COLO829 (cell line): ENCODE results near the gene NYNRIN.

Source experiments
- DNase-seq: peaks from one replicate; pipeline ENCODE4 v3.0.0; 2012; ENCODE audit warnings: low spot score

NYNRIN gene

GRCh38 chr14:24415421-24416253 is 16.8 kb downstream of the NYNRIN start:
- DNase-seq: no peak

- DNase-seq: no peak
Observed at GRCh38 chr14:24416254-24416931, 17.6 kb downstream of the NYNRIN start.

- no peak for DNase-seq
Observed at GRCh38 chr14:24416932-24417619, 18.3 kb downstream of the NYNRIN start.

- no peak for DNase-seq
Observed at GRCh38 chr14:24417832-24418491, 19.2 kb downstream of the NYNRIN start.

GRCh38 chr14:24418492-24418873 is 19.7 kb downstream of the NYNRIN start:
- no peak for DNase-seq

GRCh38 chr14:24422261-24422660 is 23.5 kb downstream of the NYNRIN start:
- no peak for DNase-seq

- DNase-seq: no peak
Observed at GRCh38 chr14:24422694-24423601, 24.1 kb downstream of the NYNRIN start.

- DNase-seq: peak; percentile 28
Observed at GRCh38 chr14:24425704-24426103, 26.9 kb downstream of the NYNRIN start.

- DNase-seq: no peak
Observed at GRCh38 chr14:24426150-24426911, 27.5 kb downstream of the NYNRIN start.

GRCh38 chr14:24426912-24427536 is 28.2 kb downstream of the NYNRIN start:
- DNase-seq: no peak

- no peak for DNase-seq
Observed at GRCh38 chr14:24427537-24428508, 29.0 kb downstream of the NYNRIN start.

- no peak for DNase-seq
Observed at GRCh38 chr14:24428628-24429394, 30.0 kb downstream of the NYNRIN start.

- peak; percentile 84 for DNase-seq
Observed at GRCh38 chr14:24429395-24430142, 30.8 kb downstream of the NYNRIN start, which contains the start of the genes CBLN3 and KHNYN. CBLN3 (minus strand) TSS chr14:24429668; CDS start chr14:24429054, 614 bp downstream. KHNYN (plus strand) TSS chr14:24429954; CDS start chr14:24430731, 777 bp downstream.

GRCh38 chr14:24430143-24430681 is 31.4 kb downstream of the NYNRIN start:
- DNase-seq: peak; percentile 54

- DNase-seq: no peak
Observed at GRCh38 chr14:24430682-24431568, 32.1 kb downstream of the NYNRIN start.
